IMR-90 (cell line): ENCODE measurements around the gene ZNF407. TPM values are rescaled to one million over a fixed set of nuclear protein-coding genes. Genes with fewer than 3 reads are reported as not detected.

Source experiments
- ATAC-seq: fragments of 200-7000 bp; cut with Tn5 transposase; 2 replicates; pipeline ENCODE4 v1.9.1; 2020; ENCODE audit warnings: low read depth, mild to moderate bottlenecking, moderate library complexity
- BruUV-seq: library from RNA; stranded (reverse); fragments of 400-500 nt; replicated peaks from 2 replicates; lab custom pipeline; 2021; lab: Mats Ljungman, UMichigan
- CTCF ChIA-PET: fragments of 300-600 bp; formaldehyde crosslinking; extraction: SDS; loops from one replicate; lab custom pipeline; 2021; ENCODE audit warnings: antibody characterized with exemption; lab: Yijun Ruan, JAX
- POLR2A ChIA-PET: fragments of 300-600 bp; sonication (Branson Sonifier 250); formaldehyde crosslinking; loops from one replicate; lab custom pipeline; 2022; ENCODE audit warnings: antibody characterized with exemption; ENCODE audit not compliant: unreplicated experiment; lab: Charles Lee
- DNase-seq: peaks from one replicate; pipeline ENCODE4 v3.0.0; 2013
- H2AFZ ChIP-seq: replicated peaks from 2 replicates; pipeline ENCODE3; 2013; ENCODE audit warnings: low read length, mild to moderate bottlenecking; ENCODE audit not compliant: poor library complexity
- H2AK5ac ChIP-seq: 2 replicates; pipeline ENCODE4 v1.6.1; 2013; ENCODE audit warnings: low read depth, low read length, inconsistent platforms
- H2AK9ac ChIP-seq: replicated peaks from 2 replicates; pipeline ENCODE3; 2013; ENCODE audit warnings: mild to moderate bottlenecking, low read depth, low read length, moderate library complexity; ENCODE audit not compliant: poor library complexity
- H2BK120ac ChIP-seq: 2 replicates; pipeline ENCODE4 v1.6.1; 2013; ENCODE audit warnings: low read depth, low read length, inconsistent platforms
- H2BK15ac ChIP-seq: 3 replicates; pipeline ENCODE4 v1.6.1; 2013; ENCODE audit warnings: low read depth, low read length, inconsistent platforms
- H2BK20ac ChIP-seq: 2 replicates; pipeline ENCODE4 v1.6.1; 2013; ENCODE audit warnings: low read depth, mild to moderate bottlenecking, inconsistent platforms, low read length, moderate library complexity
- H2BK5ac ChIP-seq: 2 replicates; pipeline ENCODE4 v1.6.1; 2013; ENCODE audit warnings: mild to moderate bottlenecking, low read depth, low read length, inconsistent platforms; ENCODE audit not compliant: poor library complexity, severe bottlenecking
- H3K14ac ChIP-seq: replicated peaks from 2 replicates; pipeline ENCODE4 v1.6.1; 2013; ENCODE audit warnings: low read depth, low read length, inconsistent platforms
- H3K18ac ChIP-seq: 2 replicates; pipeline ENCODE4 v1.6.1; 2013; ENCODE audit warnings: low read depth, low read length, control low read depth
- H3K23ac ChIP-seq: 2 replicates; pipeline ENCODE4 v1.6.1; 2013; ENCODE audit warnings: low read depth, low read length, inconsistent platforms
- H3K27ac ChIP-seq: 2 replicates; pipeline ENCODE4 v1.5.1; 2013; ENCODE audit warnings: mild to moderate bottlenecking, control low read depth, low read length; ENCODE audit not compliant: insufficient read depth
- H3K27me3 ChIP-seq: 2 replicates; pipeline ENCODE4 v1.6.1; 2013; ENCODE audit warnings: low read length; ENCODE audit not compliant: control insufficient read depth, insufficient read depth
- H3K36me3 ChIP-seq: 2 replicates; pipeline ENCODE4 v1.6.1; 2013; ENCODE audit warnings: low read length, mixed read lengths; ENCODE audit not compliant: control insufficient read depth, insufficient read depth
- H3K4ac ChIP-seq: 2 replicates; pipeline ENCODE4 v1.6.1; 2013; ENCODE audit warnings: low read depth, low read length, inconsistent platforms
- H3K4me1 ChIP-seq: 2 replicates; pipeline ENCODE4 v1.6.1; 2013; ENCODE audit warnings: low read length, mixed read lengths; ENCODE audit not compliant: control insufficient read depth, insufficient read depth
- H3K4me2 ChIP-seq: 2 replicates; pipeline ENCODE4 v1.6.1; 2013; ENCODE audit warnings: low read depth, mild to moderate bottlenecking, control low read depth, low read length, moderate library complexity
- H3K4me3 ChIP-seq: 2 replicates; pipeline ENCODE4 v1.5.1; 2013; ENCODE audit warnings: low read depth, mild to moderate bottlenecking, control low read depth, low read length, moderate library complexity; ENCODE audit not compliant: insufficient read depth
- H3K56ac ChIP-seq: 2 replicates; pipeline ENCODE4 v1.6.1; 2013; ENCODE audit warnings: low read length, inconsistent platforms; ENCODE audit not compliant: insufficient read depth; ENCODE audit errors: extremely low read depth
- H3K79me1 ChIP-seq, 2 experiments: 2 replicates each; pipeline ENCODE4 v1.6.1; 2013; ENCODE audit warnings: low read length in 2 of 2, inconsistent platforms in 1 of 2, low read depth in 1 of 2
- H3K9ac ChIP-seq: 2 replicates; pipeline ENCODE4 v1.6.1; 2013; ENCODE audit warnings: low read depth, low read length, control low read depth
- H3K9me1 ChIP-seq: 2 replicates; pipeline ENCODE4 v1.6.1; 2013; ENCODE audit warnings: low read length, inconsistent platforms; ENCODE audit not compliant: insufficient read depth
- H3K9me3 ChIP-seq: 2 replicates; pipeline ENCODE4 v1.6.1; 2013; ENCODE audit warnings: low read length; ENCODE audit not compliant: control insufficient read depth, insufficient read depth
- H4K20me1 ChIP-seq: 2 replicates; pipeline ENCODE4 v1.6.1; 2013; ENCODE audit warnings: low read length, inconsistent platforms; ENCODE audit not compliant: insufficient read depth
- H4K5ac ChIP-seq: 2 replicates; pipeline ENCODE4 v1.6.1; 2013; ENCODE audit warnings: mild to moderate bottlenecking, low read depth, low read length, control low read depth
- H4K8ac ChIP-seq, 2 experiments: 2 replicates each; pipeline ENCODE4 v1.6.1; 2013; ENCODE audit warnings: low read depth in 2 of 2, low read length in 2 of 2, control low read depth in 1 of 2, inconsistent platforms in 1 of 2
- H4K91ac ChIP-seq: 2 replicates; pipeline ENCODE4 v1.6.1; 2013; ENCODE audit warnings: low read depth, low read length, inconsistent platforms; ENCODE audit not compliant: insufficient read depth
- CEBPB ChIP-seq: IDR thresholded peaks from 2 replicates; pipeline ENCODE4 v1.6.1; 2012; ENCODE audit warnings: low read depth, low read length, improper control_type of control experiment
- WGBS, 2 experiments: methylation state at CpG; one replicate each; pipeline versions ENCODE4 v1.1.5 to v1.1.7; 2013; ENCODE audit warnings: missing lambda C conversion rate in 2 of 2; ENCODE audit not compliant: insufficient read length in 1 of 2; ENCODE audit errors: extremely low coverage in 2 of 2; 5-methylcytosine and 5-hydroxymethylcytosine counted together
- dilution Hi-C: fragments of 300-500 bp; cut with HindIII; formaldehyde crosslinking; loops from one replicate; pipeline ENCODE4 v1.14.3; 2018; ENCODE audit warnings: low sequenced_read_pairs; ENCODE audit not compliant: unreplicated experiment
- in situ Hi-C: fragments of 300-500 bp; cut with MboI; formaldehyde crosslinking; loops from 3 replicates; pipeline ENCODE4 v1.14.3; 2019; ENCODE audit warnings: low sequenced_read_pairs, inconsistent platforms, mixed read lengths
- intact Hi-C: fragments of 100-400 bp; cut with micrococcal nuclease; formaldehyde crosslinking; loops from 2 replicates; pipeline ENCODE4 v1.10.0; 2022
- polyA plus RNA-seq, 3 experiments: library from polyadenylated mRNA; depleted of rRNA; stranded (reverse); fragments of >200 nt; gene quantifications; 2 replicates each; pipeline ENCODE4 v1.2.3, GENCODE V29; 2012; ENCODE audit warnings: low replicate concordance in 1 of 3
- total RNA-seq: library from RNA; depleted of rRNA; stranded (reverse); fragments of >200 nt; gene quantifications from 2 replicates; pipeline ENCODE4 v1.2.3, GENCODE V29; 2012
- TF ChIP-seq, protein P1 (sequence below): fragments of 150-350 bp; IDR thresholded peaks from 2 replicates; pipeline ENCODE4 v1.6.1; 2016; ENCODE audit warnings: low read depth, mild to moderate bottlenecking, low read length, moderate library complexity, borderline replicate concordance

ZNF407 gene
- total and polyA plus RNA-seq, 2 of the 4 experiments (the other 2 are of a cell fraction), result 3.1 to 20.1 TPM

GRCh38 chr18:74725690-74726089, 128.0 kb downstream of the ZNF407 start:
- Histone ChIP-seq H3K23ac (no peak overlapping the region), H3K4me1 (peaks cover 6% of the 10 kb centered on the region), H3K4ac (no peak overlapping the region), H4K91ac (no peak overlapping the region), H3K79me1 (peaks cover 10 to 34% of the 10 kb centered on the region in 2 experiments), H3K4me2 (no peak overlapping the region), H3K36me3 (no peaks in the 10 kb centered on the region), H4K5ac (no peak overlapping the region), H2AK5ac (no peak overlapping the region), H2AFZ (no peak overlapping the region), H3K27me3 (no peaks in the 10 kb centered on the region), H3K9me3 (no peaks in the 10 kb centered on the region), H3K9ac (no peak overlapping the region), H3K4me3 (no peak overlapping the region), H2BK20ac (no peak overlapping the region), H3K56ac (no peak overlapping the region), H4K8ac (no peak overlapping the region), H3K18ac (no peak overlapping the region), H3K9me1 (peaks cover 8% of the 10 kb centered on the region), H2BK120ac (no peak overlapping the region), H4K20me1 (no peaks in the 10 kb centered on the region), H2BK5ac (no peak overlapping the region), H3K14ac (no peak overlapping the region), H2BK15ac (no peak overlapping the region), H3K27ac (no peak overlapping the region), H2AK9ac (no peak overlapping the region)
- ATAC-seq, result no peak
- in situ Hi-C loops, result no loop called here
- ChIA-PET POLR2A (no interaction called here), CTCF (no interaction called here)
- no CpG with 5 or more reads among the region's 3 CpGs for WGBS, 2 experiments
- dilution Hi-C loops, result no loop called here
- intact Hi-C loops, result no loop called here
- DNase-seq, result no peak
- peak; percentile 20; the same call in 1 of the 2 replicates for TF ChIP-seq CEBPB
- TF ChIP-seq, protein P1, sequence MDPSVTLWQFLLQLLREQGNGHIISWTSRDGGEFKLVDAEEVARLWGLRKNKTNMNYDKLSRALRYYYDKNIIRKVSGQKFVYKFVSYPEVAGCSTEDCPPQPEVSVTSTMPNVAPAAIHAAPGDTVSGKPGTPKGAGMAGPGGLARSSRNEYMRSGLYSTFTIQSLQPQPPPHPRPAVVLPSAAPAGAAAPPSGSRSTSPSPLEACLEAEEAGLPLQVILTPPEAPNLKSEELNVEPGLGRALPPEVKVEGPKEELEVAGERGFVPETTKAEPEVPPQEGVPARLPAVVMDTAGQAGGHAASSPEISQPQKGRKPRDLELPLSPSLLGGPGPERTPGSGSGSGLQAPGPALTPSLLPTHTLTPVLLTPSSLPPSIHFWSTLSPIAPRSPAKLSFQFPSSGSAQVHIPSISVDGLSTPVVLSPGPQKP, result no peak
- no TSS peak for BruUV-seq
